Measurements from ENCODE around the gene ADIG.
A peak's percentile ranks its signal among the peaks of the same experiment; 100 is the strongest.

Gene ADIG

GRCh38 chr20:38581013-38581412, at the start of gene ADIG:
Gene ADIG (plus strand): TSS chr20:38581197. CDS start chr20:38581251, 54 bp downstream.
- DNase-seq, result no peak

- peak; percentile 8 for DNase-seq
Measured at GRCh38 chr20:38534756-38535155, 46.2 kb upstream of the ADIG start.

- DNase-seq, result no peak
Measured at GRCh38 chr20:38536310-38536709, 44.7 kb upstream of the ADIG start.

- no peak for DNase-seq
Measured at GRCh38 chr20:38537176-38537575, 43.8 kb upstream of the ADIG start.

GRCh38 chr20:38538789-38539188, 42.2 kb upstream of the ADIG start:
- no peak for DNase-seq

- no peak for DNase-seq
Measured at GRCh38 chr20:38543014-38543906, 37.7 kb upstream of the ADIG start.

GRCh38 chr20:38545771-38546170, 35.2 kb upstream of the ADIG start:
- DNase-seq, result no peak

GRCh38 chr20:38547288-38548085, 33.5 kb upstream of the ADIG start:
- no peak for DNase-seq

- no peak for DNase-seq
Measured at GRCh38 chr20:38548356-38549083, 32.5 kb upstream of the ADIG start.

GRCh38 chr20:38550274-38550673, 30.7 kb upstream of the ADIG start:
- DNase-seq, result peak; percentile 6

- DNase-seq, result peak; percentile 5
Measured at GRCh38 chr20:38551056-38551626, 29.9 kb upstream of the ADIG start.

GRCh38 chr20:38554986-38555385, 26.0 kb upstream of the ADIG start:
- no peak for DNase-seq

- DNase-seq, result no peak
Measured at GRCh38 chr20:38555395-38555794, 25.6 kb upstream of the ADIG start.

- no peak for DNase-seq
Measured at GRCh38 chr20:38557174-38557573, 23.8 kb upstream of the ADIG start.

GRCh38 chr20:38558596-38559360, 22.2 kb upstream of the ADIG start:
- no peak for DNase-seq

- no peak for DNase-seq
Measured at GRCh38 chr20:38559764-38560163, 21.2 kb upstream of the ADIG start.

GRCh38 chr20:38563802-38564431, 17.1 kb upstream of the ADIG start:
- no peak for DNase-seq

- DNase-seq, result no peak
Measured at GRCh38 chr20:38564680-38565079, 16.3 kb upstream of the ADIG start.

- DNase-seq, result no peak
Measured at GRCh38 chr20:38566036-38566598, 14.9 kb upstream of the ADIG start.

GRCh38 chr20:38569747-38570525, 11.1 kb upstream of the ADIG start:
- no peak for DNase-seq
